HCT116 (cell line): Measurements from ENCODE around the gene LRRC15. TPM values are rescaled to one million over a fixed set of nuclear protein-coding genes. Genes with fewer than 3 reads are reported as not detected.

Source experiments
- ATAC-seq: fragments of 200-7000 bp; cut with Tn5 transposase; 2 replicates; pipeline ENCODE4 v1.9.1; 2020; ENCODE audit warnings: mild to moderate bottlenecking, moderate library complexity
- BruUV-seq: library from RNA; stranded (reverse); fragments of 400-500 nt; replicated peaks from 2 replicates; lab custom pipeline; 2021; lab: Mats Ljungman, UMichigan
- CTCF ChIA-PET: fragments of 300-600 bp; sonication (Branson Sonifier 250); formaldehyde crosslinking; loops from one replicate; lab custom pipeline; 2021; ENCODE audit warnings: antibody characterized with exemption; lab: Charles Lee
- POLR2A ChIA-PET: fragments of 300-600, 350-600 bp; sonication (Branson Sonifier 250); formaldehyde crosslinking; loops from one replicate; lab custom pipeline; 2021; ENCODE audit warnings: antibody characterized with exemption; lab: Charles Lee
- RAD21 ChIA-PET, 2 experiments: fragments of 300-600 bp; sonication (Branson Sonifier 250); formaldehyde crosslinking; loops; one replicate each; lab custom pipeline; 2023; ENCODE audit warnings: low total read pairs in 2 of 2; ENCODE audit not compliant: uncharacterized antibody in 2 of 2, unreplicated experiment in 2 of 2, low non-redundant PET in 1 of 2; lab: Charles Lee
- DNase-seq: peaks from one replicate; pipeline ENCODE4 v3.0.0-alpha.2; 2010; ENCODE audit warnings: low read depth, low spot score
- H2AFZ ChIP-seq: fragments of 200-600 bp; shearing (Covaris generic), sonication (generic); 2 replicates; pipeline ENCODE4 v1.6.1; 2017; ENCODE audit warnings: low read depth, mixed run types, mixed read lengths, antibody characterized with exemption, low read length; ENCODE audit not compliant: poor library complexity, severe bottlenecking
- H3K27ac ChIP-seq: 2 replicates; pipeline ENCODE4 v1.5.1; 2012; ENCODE audit warnings: low read depth, low read length
- H3K27me3 ChIP-seq: fragments of 200-600 bp; sonication (generic); 2 replicates; pipeline ENCODE4 v1.6.1; 2016; ENCODE audit warnings: mixed run types, low read length, mixed read lengths; ENCODE audit not compliant: insufficient read depth
- H3K36me3 ChIP-seq, 2 experiments: fragments of 200-500 bp in 1 of 2; fragments of 200-600 bp in 1 of 2; sonication (Bioruptor generic) in 1 of 2; sonication (generic) in 1 of 2; 2 replicates each; pipeline versions ENCODE4 v1.5.1 to v1.6.1; 2014 to 2016; ENCODE audit warnings: low read length in 2 of 2, inconsistent platforms in 1 of 2, mixed read lengths in 1 of 2, mixed run types in 1 of 2; ENCODE audit not compliant: insufficient read depth in 2 of 2, control insufficient read depth in 1 of 2
- H3K4me1 ChIP-seq, 2 experiments: fragments of 200-600 bp in 1 of 2; sonication (generic) in 1 of 2; 2 replicates each; pipeline versions ENCODE4 v1.5.1 to v1.6.1; 2012 to 2017; ENCODE audit warnings: low read length in 2 of 2, inconsistent platforms in 1 of 2, mild to moderate bottlenecking in 1 of 2, mixed read lengths in 1 of 2, mixed run types in 1 of 2, moderate library complexity in 1 of 2; ENCODE audit not compliant: insufficient read depth in 2 of 2, control insufficient read depth in 1 of 2
- H3K4me2 ChIP-seq: fragments of 200-600 bp; sonication (generic); 2 replicates; pipeline ENCODE4 v1.6.1; 2017; ENCODE audit warnings: mixed run types, low read length, mixed read lengths
- H3K4me3 ChIP-seq, 2 experiments: fragments of 200-600 bp in 1 of 2; sonication (generic) in 1 of 2; replicated peaks in 1 of 2; 2 replicates each; pipeline ENCODE4 v1.5.1; 2011 to 2016; ENCODE audit warnings: low read length in 2 of 2, control low read depth in 1 of 2, low read depth in 1 of 2, mild to moderate bottlenecking in 1 of 2, mixed read lengths in 1 of 2, mixed run types in 1 of 2
- H3K79me2 ChIP-seq: fragments of 200-600 bp; sonication (generic); 2 replicates; pipeline ENCODE4 v1.6.1; 2017; ENCODE audit warnings: mild to moderate bottlenecking, mixed run types, low read length, moderate library complexity, mixed read lengths; ENCODE audit not compliant: insufficient read depth
- H3K9ac ChIP-seq: fragments of 200-600 bp; sonication (generic); 2 replicates; pipeline ENCODE4 v1.6.1; 2016; ENCODE audit warnings: low read length, mixed read lengths
- H3K9me2 ChIP-seq: fragments of 200-600 bp; sonication (generic), shearing (Covaris generic); 2 replicates; pipeline ENCODE4 v1.6.1; 2017; ENCODE audit warnings: mixed run types, mild to moderate bottlenecking, moderate library complexity; ENCODE audit not compliant: insufficient read depth
- H3K9me3 ChIP-seq, 2 experiments: fragments of 200-500 bp in 1 of 2; fragments of 200-600 bp in 1 of 2; sonication (Bioruptor generic) in 1 of 2; sonication (generic) in 1 of 2; 2 replicates each; pipeline ENCODE4 v1.6.1; 2014 to 2017; ENCODE audit warnings: low read length in 2 of 2, mixed read lengths in 2 of 2, inconsistent platforms in 1 of 2, low read depth in 1 of 2, mild to moderate bottlenecking in 1 of 2, mixed run types in 1 of 2, moderate library complexity in 1 of 2; ENCODE audit not compliant: control insufficient read depth in 1 of 2, insufficient read depth in 1 of 2
- H4K20me1 ChIP-seq: fragments of 200-600 bp; sonication (generic), shearing (Covaris generic); 2 replicates; pipeline ENCODE4 v1.6.1; 2017; ENCODE audit warnings: mixed run types, mild to moderate bottlenecking, moderate library complexity; ENCODE audit not compliant: insufficient read depth
- ATF3 ChIP-seq: IDR thresholded peaks from 2 replicates; pipeline ENCODE4 v1.6.1; 2012
- CBX3 ChIP-seq: IDR thresholded peaks from 2 replicates; pipeline ENCODE4 v1.6.1; 2012; ENCODE audit warnings: low read depth
- CEBPB ChIP-seq: IDR thresholded peaks from 2 replicates; pipeline ENCODE4 v1.6.1; 2012; ENCODE audit warnings: low read depth
- CTCF ChIP-seq, 3 experiments: fragments of 200-600 bp in 1 of 3; sonication (generic) in 1 of 3; IDR thresholded peaks in 2 of 3; conservative IDR thresholded peaks in 1 of 3; 2 replicates each; pipeline ENCODE4 v1.5.1; 2012 to 2017; ENCODE audit warnings: low read depth in 2 of 3, low read length in 2 of 3, antibody characterized with exemption in 1 of 3, borderline replicate concordance in 1 of 3, control low read depth in 1 of 3, mild to moderate bottlenecking in 1 of 3, mixed read lengths in 1 of 3, mixed run types in 1 of 3, moderate library complexity in 1 of 3; ENCODE audit not compliant: insufficient read depth in 1 of 3
- ELF1 ChIP-seq: IDR thresholded peaks from 2 replicates; pipeline ENCODE4 v1.6.1; 2012; ENCODE audit warnings: low read depth, borderline replicate concordance
- EZH2 ChIP-seq: fragments of 200-600 bp; sonication (generic); IDR thresholded peaks from 2 replicates; pipeline ENCODE4 v1.6.1; 2017; ENCODE audit warnings: antibody characterized with exemption, mixed run types
- EZH2phosphoT487 ChIP-seq: fragments of 200-600 bp; IDR thresholded peaks from 2 replicates; pipeline ENCODE4 v1.6.1; 2018; ENCODE audit warnings: antibody characterized with exemption, borderline replicate concordance
- FOSL1 ChIP-seq: IDR thresholded peaks from 2 replicates; pipeline ENCODE4 v1.6.1; 2012; ENCODE audit warnings: low read depth
- MAX ChIP-seq: IDR thresholded peaks from 2 replicates; pipeline ENCODE4 v1.6.1; 2012
- POLR2A ChIP-seq: IDR thresholded peaks from 2 replicates; pipeline ENCODE4 v1.7.0; 2011; ENCODE audit warnings: borderline replicate concordance; ENCODE audit not compliant: insufficient read depth, insufficient read length; ENCODE audit errors: extremely low read depth
- POLR2AphosphoS5 ChIP-seq: IDR thresholded peaks from 2 replicates; pipeline ENCODE4 v1.6.1; 2011; ENCODE audit warnings: mild to moderate bottlenecking, low read depth, low read length, moderate library complexity
- YY1 ChIP-seq: IDR thresholded peaks from 2 replicates; pipeline ENCODE4 v1.6.1; 2011; ENCODE audit warnings: low read length, low read depth, moderate library complexity, mild to moderate bottlenecking; ENCODE audit not compliant: insufficient replicate concordance; ENCODE audit errors: extremely low read depth
- ZBTB33 ChIP-seq: IDR thresholded peaks from 2 replicates; pipeline ENCODE4 v1.6.1; 2011; ENCODE audit warnings: mild to moderate bottlenecking, low read length, moderate library complexity; ENCODE audit not compliant: insufficient replicate concordance; ENCODE audit errors: extremely low read depth
- ZFX ChIP-seq: fragments of 450-650 bp; IDR thresholded peaks from 2 replicates; pipeline ENCODE4 v1.6.1; 2017
- ZNF274 ChIP-seq: fragments of 200-500 bp; sonication (Bioruptor generic); IDR thresholded peaks from 2 replicates; pipeline ENCODE4 v1.6.1; 2014; ENCODE audit warnings: mild to moderate bottlenecking, low read depth, low read length, inconsistent platforms
- intact Hi-C: fragments of 100-400 bp; cut with micrococcal nuclease; formaldehyde crosslinking; loops from 2 replicates; pipeline ENCODE4 v1.10.0; 2022
- total RNA-seq: library from RNA; stranded (reverse); gene quantifications from one replicate; pipeline ENCODE4 v1.2.1, GENCODE V29; 2021; ENCODE audit not compliant: unreplicated experiment

Gene LRRC15
- total RNA-seq, 1 experiment from 2014 or later, result not detected

- Histone ChIP-seq H3K4me1 (no peaks in the 10 kb centered on the region), H4K20me1 (no peaks in the 10 kb centered on the region), H3K36me3 (no peaks in the 10 kb centered on the region), H3K9me3 (peaks cover 0 to 6% of the 10 kb centered on the region in 2 experiments; a peak in 2 of 4 replicates), H2AFZ (no peak overlapping the region), H3K79me2 (no peaks in the 10 kb centered on the region), H3K9ac (no peak overlapping the region), H3K4me3 (no peak overlapping the region), H3K4me2 (no peak overlapping the region)
- RAD21 ChIA-PET, result no interaction called here
- no peak for ATAC-seq
- intact Hi-C loops, result no loop called here
- DNase-seq, result no peak
- BruUV-seq, result no TSS peak
- no peak for TF ChIP-seq ATF3
- TF ChIP-seq, all 23 proteins: peak for 0
- CTCF ChIA-PET, result no interaction called here
- POLR2A ChIA-PET, result no interaction called here
- no peaks in the 10 kb centered on the region for H3K27me3 ChIP-seq
- no peak overlapping the region for H3K27ac ChIP-seq
- H3K9me2 ChIP-seq, result no peaks in the 10 kb centered on the region
Measured at GRCh38 chr3:194390835-194391234, 21.3 kb upstream of the LRRC15 start.

GRCh38 chr3:194389269-194389668 is 19.7 kb upstream of the LRRC15 start:
- POLR2A ChIA-PET, result no interaction called here
- no peaks in the 10 kb centered on the region for H3K4me1 ChIP-seq
- intact Hi-C loops, result no loop called here
- H3K27ac ChIP-seq, result no peak overlapping the region
- H3K27me3 ChIP-seq, result no peaks in the 10 kb centered on the region
- H3K4me2 ChIP-seq, result no peak overlapping the region
- no peaks in the 10 kb centered on the region for H3K9me2 ChIP-seq
- CTCF ChIA-PET, result no interaction called here
- no peaks in the 10 kb centered on the region for H3K36me3 ChIP-seq
- no peak overlapping the region for H2AFZ ChIP-seq
- no peaks in the 10 kb centered on the region for H4K20me1 ChIP-seq
- ATAC-seq (no peak), DNase-seq (no peak)
- no peak overlapping the region for H3K9ac ChIP-seq
- no TSS peak for BruUV-seq
- RAD21 ChIA-PET, result no interaction called here
- no peak overlapping the region for H3K4me3 ChIP-seq
- no peaks in the 10 kb centered on the region for H3K79me2 ChIP-seq
- peaks cover 0 to 6% of the 10 kb centered on the region in 2 experiments; a peak in 2 of 4 replicates for H3K9me3 ChIP-seq
- TF ChIP-seq POLR2AphosphoS5, result no peak
- TF ChIP-seq YY1, result no peak
- TF ChIP-seq ATF3, result no peak
- no peak for TF ChIP-seq CBX3
- TF ChIP-seq ELF1, result no peak
- TF ChIP-seq POLR2A, result no peak
- no peak for TF ChIP-seq MAX
- TF ChIP-seq ZFX, result no peak
- no peak for TF ChIP-seq EZH2phosphoT487
- no peak for TF ChIP-seq CTCF (IDR thresholded peaks at IDR 0.05 in 2 of 3, conservative IDR thresholded peaks at IDR 0.05 in 1 of 3; ENCODE audit: borderline replicate concordance in 1 of 3, insufficient read depth in 1 of 3, low read depth in 2 of 3, low read length in 2 of 3)
- no peak for TF ChIP-seq FOSL1
- TF ChIP-seq CEBPB, result no peak
- TF ChIP-seq EZH2, result no peak
- no peak for TF ChIP-seq ZBTB33
- TF ChIP-seq ZNF274, result no peak
